AG08395 (cell line): Measurements from ENCODE around the gene RHOV.

Experiments used
- DNase-seq: peaks from one replicate; pipeline ENCODE4 v3.0.0; 2012; ENCODE audit warnings: mixed read lengths, low spot score

Gene RHOV, protein sequence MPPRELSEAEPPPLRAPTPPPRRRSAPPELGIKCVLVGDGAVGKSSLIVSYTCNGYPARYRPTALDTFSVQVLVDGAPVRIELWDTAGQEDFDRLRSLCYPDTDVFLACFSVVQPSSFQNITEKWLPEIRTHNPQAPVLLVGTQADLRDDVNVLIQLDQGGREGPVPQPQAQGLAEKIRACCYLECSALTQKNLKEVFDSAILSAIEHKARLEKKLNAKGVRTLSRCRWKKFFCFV

DNA sequence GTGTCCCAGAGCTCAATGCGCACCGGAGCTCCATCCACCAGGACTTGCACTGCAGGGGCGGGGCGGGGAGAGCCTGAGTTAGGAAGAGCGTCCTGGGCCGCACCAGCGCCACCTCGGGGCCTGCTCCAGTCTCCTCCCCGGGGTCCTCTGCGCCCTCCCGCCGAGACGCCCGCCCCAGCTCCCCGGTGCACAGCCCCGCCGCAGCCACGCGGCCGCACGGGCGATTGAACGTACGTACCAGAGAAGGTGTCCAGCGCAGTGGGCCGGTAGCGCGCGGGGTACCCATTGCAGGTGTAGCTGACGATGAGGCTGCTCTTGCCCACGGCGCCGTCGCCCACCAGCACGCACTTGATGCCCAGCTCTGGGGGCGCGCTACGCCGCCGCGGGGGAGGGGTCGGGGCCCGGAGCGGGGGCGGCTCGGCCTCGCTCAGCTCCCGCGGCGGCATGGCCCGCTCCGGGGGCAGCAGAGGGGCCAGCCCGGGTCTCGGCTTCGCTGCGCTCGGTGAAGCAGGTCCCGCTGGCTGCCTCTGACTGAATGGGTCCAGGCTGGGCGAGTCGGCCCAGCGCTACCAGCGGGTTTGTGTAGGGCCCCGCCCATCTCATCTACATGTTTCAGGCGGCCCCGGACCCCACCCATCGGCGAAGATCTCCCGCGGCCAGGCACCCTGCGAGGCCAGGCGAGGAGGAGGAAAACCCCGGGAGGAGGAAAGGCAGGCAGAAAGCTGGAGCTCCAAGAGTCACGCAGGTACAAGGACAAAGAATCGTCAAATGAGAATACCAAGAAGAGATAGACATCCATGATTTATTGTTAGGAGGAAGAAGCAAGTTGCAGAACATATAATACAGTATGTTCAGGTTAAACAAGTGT is at the start of gene RHOV:
Gene RHOV, minus strand, starts transcription at position 541 of the 868 bp plus-strand sequence. Its CDS starts 95 bp downstream, at position 446.
- no peak for DNase-seq

DNA sequence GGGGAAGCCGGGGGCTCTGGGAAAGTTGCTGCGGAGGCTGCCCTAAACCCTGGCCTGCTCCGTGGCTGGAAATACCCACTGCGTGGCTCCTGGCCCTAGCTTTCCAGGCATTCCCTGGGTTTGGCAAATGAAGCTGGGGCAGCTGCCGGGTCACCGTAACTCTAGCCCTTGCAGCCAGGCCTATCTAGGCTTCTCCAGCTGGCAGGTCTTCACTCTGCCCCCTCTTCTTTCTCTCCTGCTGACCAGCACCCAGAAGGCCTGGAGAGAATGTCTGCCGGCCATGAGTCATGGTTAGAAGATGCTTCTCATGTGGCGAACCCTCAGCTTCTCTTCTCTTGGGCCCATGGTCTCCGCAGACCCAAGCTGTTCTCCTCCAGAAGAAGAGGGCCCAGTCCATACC is 49.5 kb upstream of the RHOV start:
- no peak for DNase-seq

- DNase-seq, result no peak
Measured at GRCh38 chr15:40922608-40923005, 48.6 kb upstream of the RHOV start.

DNA sequence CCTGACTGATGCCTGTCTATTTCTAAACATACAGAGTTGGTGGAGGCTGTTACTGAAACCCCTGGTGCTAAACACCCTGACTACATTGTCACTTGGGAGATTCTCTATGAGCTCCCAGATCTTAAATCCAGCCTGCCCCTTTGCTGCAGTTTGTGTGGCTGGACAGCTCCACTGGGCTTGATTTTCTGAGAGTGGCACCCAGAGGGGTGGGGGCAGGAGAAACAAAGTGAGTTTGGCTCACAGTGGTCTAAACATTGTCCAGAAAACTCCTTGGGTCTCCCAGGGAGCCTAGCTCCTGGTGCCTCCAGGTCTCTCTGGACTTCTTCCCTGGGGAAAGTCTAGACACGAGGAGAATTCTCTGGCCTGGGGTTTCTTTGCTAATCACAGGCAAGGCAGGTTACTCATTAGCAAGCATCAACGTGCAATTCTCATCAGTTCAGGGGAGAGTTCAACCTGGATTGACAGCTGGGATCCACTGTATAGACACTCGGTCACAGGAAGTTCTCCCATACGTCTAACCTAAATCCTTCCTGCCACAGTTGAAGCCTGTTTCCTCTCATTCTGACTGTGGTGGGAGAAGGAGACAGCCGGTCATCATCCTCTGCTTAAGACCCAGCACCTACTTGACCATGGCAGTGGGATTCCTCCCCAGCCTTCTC is 48.0 kb upstream of the RHOV start:
- no peak for DNase-seq

DNA sequence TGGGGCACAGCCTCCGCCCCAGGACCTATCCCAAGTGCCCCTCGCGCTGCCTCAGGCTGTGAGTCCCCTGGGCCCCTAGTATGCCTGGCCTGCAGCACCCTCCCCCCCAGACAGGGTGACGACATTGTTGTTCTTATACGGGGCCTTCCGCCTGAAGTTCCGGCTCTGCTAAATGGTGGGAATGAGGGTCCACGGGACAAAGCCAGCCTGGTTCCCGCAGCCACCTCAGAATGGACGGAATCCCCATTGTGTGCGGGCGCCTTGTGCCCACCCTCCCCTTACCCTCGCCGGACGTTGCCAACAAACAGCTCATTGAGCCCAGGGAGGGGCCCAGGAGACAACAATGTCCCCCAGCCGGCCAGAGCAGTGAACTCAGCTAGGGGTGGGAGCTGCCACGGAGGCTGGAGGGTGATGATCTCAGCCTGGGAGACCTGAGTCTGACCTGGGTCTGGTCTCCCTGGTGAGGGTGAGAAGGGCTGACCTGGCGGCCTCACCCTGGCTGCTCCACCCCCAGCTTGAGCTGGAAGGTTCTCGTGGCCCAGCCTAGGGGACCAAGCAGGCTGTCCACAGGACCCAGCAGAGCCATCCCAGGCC is 44.9 kb upstream of the RHOV start:
- no peak for DNase-seq

GRCh38 chr15:40918146-40918798 is 44.2 kb upstream of the RHOV start:
- no peak for DNase-seq

DNA sequence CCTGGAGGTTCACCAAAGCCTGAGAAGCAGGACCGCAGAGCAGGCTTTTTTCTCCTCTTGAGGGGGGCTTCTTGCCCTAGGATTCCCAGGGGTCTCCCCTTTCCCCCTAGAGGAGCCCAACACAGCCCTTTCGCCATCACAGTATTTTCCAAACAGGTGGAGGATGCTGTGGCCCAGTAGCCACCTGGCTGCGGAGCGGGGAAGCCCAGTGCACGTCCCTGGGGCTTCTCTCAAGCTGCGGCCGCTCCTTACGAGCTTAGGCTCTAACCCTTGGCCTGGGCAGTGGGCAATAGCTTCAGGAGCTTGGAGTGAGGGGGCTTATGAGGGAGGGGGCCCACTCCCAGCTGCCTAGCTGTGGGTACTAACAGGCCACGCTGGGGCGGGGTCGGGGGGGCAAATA is 43.6 kb upstream of the RHOV start:
- no peak for DNase-seq

DNA sequence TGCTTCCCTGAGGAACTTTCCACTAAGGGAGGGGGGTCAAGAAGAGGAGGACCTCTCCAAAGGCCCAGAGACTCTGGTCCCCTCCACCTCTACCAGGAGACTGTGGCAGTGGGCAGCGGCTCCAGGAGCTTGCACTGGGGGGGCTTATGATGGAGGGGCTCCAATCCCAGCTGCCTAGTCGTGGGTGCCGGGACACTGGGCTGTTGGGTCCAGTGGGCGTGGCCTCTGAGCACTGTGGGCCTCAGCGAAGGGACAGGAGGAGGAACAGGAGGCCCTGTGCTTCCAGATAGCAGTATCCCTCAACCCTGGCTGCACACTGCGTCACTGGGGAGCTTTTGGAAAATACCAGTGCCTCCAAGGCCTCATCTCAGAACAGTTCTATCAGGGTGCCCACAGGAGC is 41.6 kb upstream of the RHOV start:
- no peak for DNase-seq

DNA sequence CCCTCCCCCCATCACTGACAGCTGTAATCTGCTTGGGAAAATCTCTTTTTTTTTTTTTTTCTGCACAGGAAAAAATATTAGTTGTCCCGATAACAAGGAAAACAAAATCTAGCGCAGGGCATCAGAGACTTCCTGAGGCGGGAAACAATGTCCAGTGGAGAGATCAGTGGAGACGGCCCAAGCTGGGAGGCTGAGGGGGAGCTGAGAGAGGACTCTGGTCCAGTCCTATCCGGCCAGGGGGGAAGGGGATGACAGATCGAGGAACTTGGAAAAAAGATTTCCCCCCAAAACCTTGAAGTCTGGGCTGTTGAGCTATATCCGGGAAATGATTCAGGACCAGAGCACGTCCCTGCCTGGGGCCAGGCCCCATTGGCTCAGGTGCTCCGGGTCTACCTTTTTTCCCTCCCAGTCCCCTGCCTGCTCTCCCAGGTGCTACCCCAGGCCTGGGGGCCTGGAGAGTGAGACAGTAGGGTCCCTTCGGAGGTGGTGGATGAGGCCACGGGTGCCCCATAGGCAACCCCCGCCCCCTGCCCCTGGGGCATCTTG is 41.2 kb upstream of the RHOV start:
- DNase-seq, result no peak

- DNase-seq, result no peak
Measured at GRCh38 chr15:40914486-40914885, 40.5 kb upstream of the RHOV start.

- no peak for DNase-seq
Measured at GRCh38 chr15:40914013-40914412, 40.0 kb upstream of the RHOV start.

- DNase-seq, result no peak
Measured at GRCh38 chr15:40912478-40912877, 38.4 kb upstream of the RHOV start.

GRCh38 chr15:40911693-40912092 is 37.7 kb upstream of the RHOV start:
- DNase-seq, result no peak

DNA sequence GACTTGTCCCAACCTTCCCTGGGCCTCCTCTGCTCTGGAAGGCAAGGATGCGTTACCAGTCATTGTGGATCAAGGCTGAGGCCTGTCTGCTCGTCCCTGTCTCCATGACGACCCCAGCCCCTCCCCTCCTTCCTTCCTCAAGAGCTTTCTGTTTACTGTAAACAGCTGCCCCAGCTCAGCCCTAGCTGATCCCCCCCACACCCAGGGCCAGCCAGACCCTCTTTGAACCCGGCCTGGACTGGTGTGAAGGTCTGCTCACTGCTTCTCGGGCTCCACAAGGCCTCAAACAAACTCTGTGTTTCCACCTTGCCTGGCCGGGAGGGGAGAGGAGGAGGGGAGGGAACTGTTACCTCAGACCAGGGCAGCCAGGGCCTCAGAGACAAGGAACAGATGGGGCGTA is 37.1 kb upstream of the RHOV start:
- DNase-seq, result no peak

GRCh38 chr15:40909662-40910630 is 35.9 kb upstream of the RHOV start:
- DNase-seq, result peak; percentile 46

- no peak for DNase-seq
Measured at GRCh38 chr15:40908095-40908494, 34.1 kb upstream of the RHOV start.

- DNase-seq, result no peak
Measured at GRCh38 chr15:40906991-40907802, 33.2 kb upstream of the RHOV start.

DNA sequence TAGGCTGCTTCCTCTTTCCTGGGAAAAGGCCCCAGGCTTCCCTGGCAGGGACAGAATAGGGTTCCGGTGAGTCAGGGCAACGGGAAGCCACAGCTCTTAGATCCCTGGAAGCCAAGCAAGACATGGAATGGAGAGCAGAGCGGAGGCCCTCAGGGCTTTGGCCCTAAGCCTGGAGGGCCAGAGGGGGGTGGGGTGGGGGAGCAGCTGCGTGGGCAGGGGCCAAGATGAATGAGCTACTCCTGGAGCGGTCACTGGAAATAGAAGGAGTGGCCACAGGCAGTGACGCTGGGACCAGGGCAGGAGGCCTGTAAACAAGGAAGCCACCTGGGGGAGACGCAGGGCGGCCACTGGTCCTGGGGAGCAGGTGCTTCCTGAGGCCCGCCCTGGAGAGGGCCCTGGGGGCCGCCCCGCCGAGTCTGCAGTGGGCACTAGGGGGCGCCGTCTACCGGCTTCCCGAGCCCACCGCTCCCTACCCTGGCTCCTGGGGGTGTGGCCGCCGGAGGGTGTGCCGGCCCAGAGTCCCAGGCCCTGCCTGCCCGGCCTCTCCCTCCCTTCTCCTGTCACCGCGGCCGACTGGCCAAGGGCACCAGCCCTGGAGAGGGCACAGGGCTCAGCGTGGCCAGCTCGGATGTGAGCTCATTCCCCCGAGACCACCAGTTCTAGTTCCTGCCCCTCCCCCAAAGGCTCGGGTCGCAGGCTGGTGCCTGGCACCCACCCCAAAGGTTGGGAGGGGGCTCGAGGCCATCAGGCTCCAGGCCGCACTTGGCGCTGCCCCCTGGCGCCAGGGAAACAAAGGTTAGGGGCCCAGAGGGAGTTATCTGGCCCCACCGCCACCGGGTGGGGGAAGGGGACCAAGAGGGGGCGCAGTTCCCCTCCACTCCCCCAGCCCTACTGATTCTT is 32.3 kb upstream of the RHOV start:
- DNase-seq, result peak; percentile 95
